Progenitor cell of endocrine pancreas (in vitro differentiated cells): ENCODE measurements around the gene CCDC61. TPM values are rescaled to one million over a fixed set of nuclear protein-coding genes. Genes with fewer than 3 reads are reported as not detected.

Experiments used
- DNase-seq: peaks from one replicate; pipeline ENCODE4 v3.0.0; 2021; ENCODE audit warnings: low spot score; ENCODE audit not compliant: unreplicated experiment
- H3K27ac Mint-ChIP-seq: 2 replicates; pipeline ENCODE4 v1.8.0; 2021; ENCODE audit warnings: mild to moderate bottlenecking, moderate library complexity, mixed read lengths
- H3K27me3 Mint-ChIP-seq: 2 replicates; pipeline ENCODE4 v1.8.0; 2021; ENCODE audit warnings: mixed read lengths
- H3K36me3 Mint-ChIP-seq: 2 replicates; pipeline ENCODE4 v1.8.0; 2022; ENCODE audit warnings: mixed read lengths; ENCODE audit not compliant: insufficient read depth
- H3K4me1 Mint-ChIP-seq: 2 replicates; pipeline ENCODE4 v1.8.0; 2021; ENCODE audit warnings: low read depth, mixed read lengths
- H3K4me3 Mint-ChIP-seq: 2 replicates; pipeline ENCODE4 v1.8.0; 2021; ENCODE audit warnings: low read depth, mild to moderate bottlenecking, moderate library complexity, mixed read lengths
- H3K9me3 Mint-ChIP-seq: 2 replicates; pipeline ENCODE4 v1.8.0; 2021; ENCODE audit warnings: low read depth, mixed read lengths
- total RNA-seq: library from RNA; stranded (reverse); gene quantifications from 2 replicates; pipeline ENCODE4 v1.2.1, GENCODE V29; 2021
- TF ChIP-seq, protein P1 (sequence below): fragments of 200-600 bp; sonication (generic); IDR thresholded peaks from one replicate; pipeline ENCODE4 v1.5.0; 2021; ENCODE audit warnings: antibody characterized with exemption, mild to moderate bottlenecking; ENCODE audit not compliant: unreplicated experiment

CCDC61 gene
- total RNA-seq, 1 donor from 2014 or later: 22.2 TPM

DNA sequence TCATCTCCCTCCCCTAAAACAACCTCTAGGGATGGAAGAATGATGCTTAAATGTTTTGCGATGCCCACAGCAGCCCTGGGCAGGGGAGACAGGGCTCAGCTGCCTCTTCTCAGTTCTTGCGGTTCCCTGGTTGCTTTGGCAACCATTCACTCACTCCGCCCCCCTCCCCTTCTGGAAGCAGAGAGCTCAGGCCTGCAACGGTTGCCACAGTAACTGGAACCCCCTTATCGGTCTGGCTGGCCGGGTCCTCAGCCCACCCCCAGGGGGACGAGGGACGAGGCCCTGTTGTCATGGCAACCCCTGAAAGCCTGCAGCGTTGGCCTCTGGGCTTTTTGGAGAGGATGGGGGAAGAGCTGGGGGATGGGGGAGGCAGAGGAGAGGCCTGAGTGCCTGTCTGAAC, 41.1 kb upstream of the CCDC61 start:
- DNase-seq: no peak
- Mint-ChIP-seq H3K36me3 (no peaks in the 10 kb centered on the region), H3K4me1 (peaks cover 3% of the 10 kb centered on the region), H3K4me3 (no peak overlapping the region), H3K9me3 (no peaks in the 10 kb centered on the region), H3K27ac (no peak overlapping the region), H3K27me3 (peaks cover 40% of the 10 kb centered on the region)
- TF ChIP-seq, protein P1, sequence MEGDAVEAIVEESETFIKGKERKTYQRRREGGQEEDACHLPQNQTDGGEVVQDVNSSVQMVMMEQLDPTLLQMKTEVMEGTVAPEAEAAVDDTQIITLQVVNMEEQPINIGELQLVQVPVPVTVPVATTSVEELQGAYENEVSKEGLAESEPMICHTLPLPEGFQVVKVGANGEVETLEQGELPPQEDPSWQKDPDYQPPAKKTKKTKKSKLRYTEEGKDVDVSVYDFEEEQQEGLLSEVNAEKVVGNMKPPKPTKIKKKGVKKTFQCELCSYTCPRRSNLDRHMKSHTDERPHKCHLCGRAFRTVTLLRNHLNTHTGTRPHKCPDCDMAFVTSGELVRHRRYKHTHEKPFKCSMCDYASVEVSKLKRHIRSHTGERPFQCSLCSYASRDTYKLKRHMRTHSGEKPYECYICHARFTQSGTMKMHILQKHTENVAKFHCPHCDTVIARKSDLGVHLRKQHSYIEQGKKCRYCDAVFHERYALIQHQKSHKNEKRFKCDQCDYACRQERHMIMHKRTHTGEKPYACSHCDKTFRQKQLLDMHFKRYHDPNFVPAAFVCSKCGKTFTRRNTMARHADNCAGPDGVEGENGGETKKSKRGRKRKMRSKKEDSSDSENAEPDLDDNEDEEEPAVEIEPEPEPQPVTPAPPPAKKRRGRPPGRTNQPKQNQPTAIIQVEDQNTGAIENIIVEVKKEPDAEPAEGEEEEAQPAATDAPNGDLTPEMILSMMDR: no peak

DNA sequence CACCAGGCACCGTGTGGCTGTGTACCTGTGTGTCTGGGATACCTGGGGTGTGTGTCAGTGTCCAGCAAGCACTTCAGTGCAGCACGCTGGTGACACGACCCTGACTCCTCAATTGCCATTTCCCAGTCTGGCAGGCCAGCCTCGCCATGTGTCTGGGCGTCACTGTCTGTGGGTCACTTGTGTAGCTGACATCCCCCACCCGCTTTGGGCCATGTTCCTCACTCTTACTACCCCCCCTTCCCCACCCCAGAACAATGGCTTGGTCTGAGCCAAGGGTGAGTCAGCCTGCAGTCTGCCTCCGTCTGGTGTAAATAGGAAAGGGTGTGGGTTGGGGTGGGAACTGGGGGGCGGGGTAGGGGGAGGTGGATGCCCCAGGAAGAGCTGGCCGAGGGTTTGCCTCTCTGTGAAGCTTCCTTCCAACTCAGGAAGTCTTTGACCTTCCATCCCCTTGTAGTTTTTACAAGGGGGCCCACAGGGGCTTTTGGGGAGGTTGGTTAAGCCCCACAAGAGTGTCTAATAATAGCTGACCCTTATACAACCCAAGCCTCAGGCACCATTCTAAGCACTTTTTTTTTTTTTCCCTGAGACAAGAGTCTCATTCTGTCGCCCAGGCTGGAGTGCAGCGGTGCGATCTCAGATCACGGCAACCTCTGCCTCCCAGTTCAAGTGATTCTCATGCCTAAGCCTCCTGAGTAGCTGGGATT, 39.2 kb upstream of the CCDC61 start:
- no peaks in the 10 kb centered on the region for H3K36me3 Mint-ChIP-seq
- peaks cover 6% of the 10 kb centered on the region for H3K4me1 Mint-ChIP-seq
- TF ChIP-seq, protein P1: no peak
- no peak overlapping the region for H3K27ac Mint-ChIP-seq
- no peak for DNase-seq
- H3K27me3 Mint-ChIP-seq: peaks cover 48% of the 10 kb centered on the region
- no peaks in the 10 kb centered on the region for H3K9me3 Mint-ChIP-seq
- no peak overlapping the region for H3K4me3 Mint-ChIP-seq

DNA sequence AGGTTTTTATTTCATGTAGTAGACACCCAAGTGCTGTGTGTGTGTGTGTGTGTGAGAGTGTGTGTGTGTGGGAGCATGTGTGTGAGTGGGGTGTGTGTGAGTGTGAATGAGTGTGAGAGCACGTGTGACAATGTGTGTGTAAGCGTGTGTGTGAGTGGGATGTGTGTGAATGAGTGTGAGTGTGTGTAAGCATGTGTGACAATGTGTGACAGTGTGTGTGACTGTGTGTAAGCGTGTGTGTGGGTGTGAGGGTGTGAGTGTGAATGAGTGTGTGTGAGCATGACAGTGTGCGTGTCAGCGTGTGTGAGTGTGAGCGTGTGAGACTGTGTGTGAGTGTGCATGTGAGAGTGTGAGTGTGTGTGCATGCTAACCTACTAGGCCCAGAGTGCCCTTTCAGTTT, 36.9 kb upstream of the CCDC61 start:
- Mint-ChIP-seq H3K27me3 (peaks cover 60% of the 10 kb centered on the region), H3K27ac (no peak overlapping the region), H3K4me3 (no peak overlapping the region), H3K4me1 (peaks cover 3% of the 10 kb centered on the region), H3K9me3 (no peaks in the 10 kb centered on the region), H3K36me3 (no peaks in the 10 kb centered on the region)
- TF ChIP-seq, protein P1: no peak
- no peak for DNase-seq

DNA sequence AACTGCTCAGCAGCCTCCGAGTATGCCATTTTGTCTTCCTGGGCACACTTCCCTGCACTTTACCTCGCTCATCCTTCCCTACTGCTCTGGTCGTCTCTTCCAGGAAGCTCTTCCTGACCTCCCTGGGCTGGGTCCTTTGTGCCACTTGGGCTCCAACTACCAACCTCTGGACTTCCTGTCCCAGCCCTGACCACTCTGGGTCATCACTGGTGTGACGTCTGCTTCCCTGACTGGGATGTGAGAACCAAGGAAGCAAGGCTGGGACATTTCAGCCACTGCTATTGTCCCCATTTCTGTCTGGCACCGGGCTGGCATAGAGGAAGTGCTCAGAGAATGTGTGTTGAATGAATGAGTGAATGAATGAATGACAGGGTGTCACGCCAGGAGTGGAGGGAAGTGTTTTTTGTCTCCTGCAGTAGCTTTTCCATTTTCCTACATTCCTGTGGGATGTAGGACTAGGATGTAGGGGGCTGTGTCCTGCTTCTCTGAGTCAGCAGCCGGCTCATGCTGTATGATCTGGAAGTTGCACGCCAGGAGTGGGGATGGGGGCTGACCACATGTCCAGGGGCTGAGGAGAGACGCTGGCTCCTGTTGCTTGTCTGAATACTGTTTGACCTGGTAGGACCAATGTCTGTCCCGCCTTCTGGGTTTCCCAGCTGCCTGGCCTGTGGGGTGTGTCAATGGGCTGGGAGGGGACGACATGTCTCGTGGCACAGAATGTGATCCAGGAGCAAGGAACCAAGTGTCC, 36.3 kb upstream of the CCDC61 start:
- TF ChIP-seq, protein P1: no peak
- peak overlapping the region; percentile 15 for H3K27ac Mint-ChIP-seq
- peaks cover 64% of the 10 kb centered on the region for H3K27me3 Mint-ChIP-seq
- H3K4me1 Mint-ChIP-seq: peaks cover 3% of the 10 kb centered on the region
- no peak overlapping the region for H3K4me3 Mint-ChIP-seq
- no peaks in the 10 kb centered on the region for H3K9me3 Mint-ChIP-seq
- no peak for DNase-seq
- H3K36me3 Mint-ChIP-seq: no peaks in the 10 kb centered on the region

DNA sequence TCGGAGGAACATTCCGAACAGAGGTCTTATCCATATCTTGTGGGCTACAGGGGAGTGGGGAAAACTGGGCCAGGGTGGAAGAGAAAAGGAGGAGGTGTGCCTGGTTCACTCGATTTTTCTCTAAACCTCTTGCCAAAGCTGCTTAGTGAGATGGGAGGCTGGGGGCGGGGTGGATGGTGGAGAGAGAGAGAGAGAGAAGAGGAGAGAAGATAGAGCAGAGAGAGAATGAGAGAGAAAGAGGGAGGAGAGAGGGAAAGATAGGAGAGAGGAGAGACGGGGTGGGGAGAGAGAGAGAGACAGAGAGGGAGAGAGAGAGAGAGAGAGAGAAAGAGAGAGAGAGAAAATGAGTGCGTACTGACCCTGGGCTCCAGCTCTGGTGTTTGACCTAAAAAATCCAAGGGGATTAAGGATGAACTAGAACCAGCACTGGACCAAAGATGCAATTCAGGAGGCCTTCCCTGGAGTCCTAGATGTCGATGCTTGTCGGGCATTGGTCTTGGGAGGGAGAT, 35.7 kb upstream of the CCDC61 start:
- TF ChIP-seq, protein P1: no peak
- Mint-ChIP-seq H3K27me3 (peaks cover 66% of the 10 kb centered on the region), H3K4me1 (peaks cover 3% of the 10 kb centered on the region), H3K36me3 (no peaks in the 10 kb centered on the region), H3K4me3 (no peak overlapping the region), H3K9me3 (no peaks in the 10 kb centered on the region), H3K27ac (peak overlapping the region; percentile 15)
- no peak for DNase-seq
